HG02798 (cell line): ENCODE measurements around the gene PDE2A.

Experiments
- ATAC-seq: cut with Tn5 transposase; IDR thresholded peaks from one replicate; pipeline ENCODE4 v1.9.1; 2021; ENCODE audit warnings: mild to moderate bottlenecking; ENCODE audit not compliant: unreplicated experiment, poor library complexity

The PDE2A gene

GRCh38 chr11:72705442-72706365 lies 31.5 kb upstream of the PDE2A start:
- no peak for ATAC-seq

- no peak for ATAC-seq
Measured at GRCh38 chr11:72704783-72705265, 30.6 kb upstream of the PDE2A start.

- no peak for ATAC-seq
Measured at GRCh38 chr11:72704028-72704782, 30.0 kb upstream of the PDE2A start.

GRCh38 chr11:72703267-72704008 lies 29.2 kb upstream of the PDE2A start:
- no peak for ATAC-seq

- no peak for ATAC-seq
Measured at GRCh38 chr11:72702577-72703241, 28.5 kb upstream of the PDE2A start.

GRCh38 chr11:72702096-72702495 lies 27.9 kb upstream of the PDE2A start:
- ATAC-seq, result no peak

GRCh38 chr11:72701466-72701865 lies 27.2 kb upstream of the PDE2A start:
- no peak for ATAC-seq

- ATAC-seq, result no peak
Measured at GRCh38 chr11:72700146-72700545, 25.9 kb upstream of the PDE2A start.

GRCh38 chr11:72697814-72698213 lies 23.6 kb upstream of the PDE2A start:
- no peak for ATAC-seq

GRCh38 chr11:72696866-72697700 lies 22.9 kb upstream of the PDE2A start:
- ATAC-seq, result no peak

- no peak for ATAC-seq
Measured at GRCh38 chr11:72695354-72695753, 21.1 kb upstream of the PDE2A start.

- no peak for ATAC-seq
Measured at GRCh38 chr11:72693271-72693968, 19.2 kb upstream of the PDE2A start.

- ATAC-seq, result no peak
Measured at GRCh38 chr11:72692498-72693237, 18.4 kb upstream of the PDE2A start.

GRCh38 chr11:72690166-72690565 lies 15.9 kb upstream of the PDE2A start:
- no peak for ATAC-seq

GRCh38 chr11:72688929-72689328 lies 14.7 kb upstream of the PDE2A start:
- no peak for ATAC-seq

- no peak for ATAC-seq
Measured at GRCh38 chr11:72688486-72688885, 14.3 kb upstream of the PDE2A start.

GRCh38 chr11:72687326-72687725 lies 13.1 kb upstream of the PDE2A start:
- ATAC-seq, result no peak

GRCh38 chr11:72686639-72687220 lies 12.5 kb upstream of the PDE2A start:
- no peak for ATAC-seq
